Epidermal melanocyte (primary cell): ENCODE results near the gene LRRC27.

Experiments
- DNase-seq: peaks from one replicate; pipeline ENCODE4 v3.0.0; 2011; ENCODE audit warnings: low spot score; ENCODE audit not compliant: insufficient read length

LRRC27 gene

GRCh38 chr10:132357286-132358058, 25.5 kb downstream of the LRRC27 start:
- DNase-seq, result no peak

- DNase-seq, result no peak
These were observed 27.5 kb downstream of the LRRC27 start for GRCh38 chr10:132359305-132360040.

- DNase-seq, result no peak
These were observed 28.9 kb downstream of the LRRC27 start for GRCh38 chr10:132360766-132361447.

GRCh38 chr10:132361581-132362101, 29.6 kb downstream of the LRRC27 start:
- no peak for DNase-seq

- DNase-seq, result no peak
These were observed 30.2 kb downstream of the LRRC27 start for GRCh38 chr10:132362151-132362611.

GRCh38 chr10:132363376-132363775, 31.4 kb downstream of the LRRC27 start:
- DNase-seq, result no peak

- no peak for DNase-seq
These were observed 32.1 kb downstream of the LRRC27 start for GRCh38 chr10:132363921-132364593.

- DNase-seq, result no peak
These were observed 32.6 kb downstream of the LRRC27 start for GRCh38 chr10:132364594-132364970.

- no peak for DNase-seq
These were observed 33.1 kb downstream of the LRRC27 start for GRCh38 chr10:132365102-132365501.

- DNase-seq, result no peak
These were observed 34.0 kb downstream of the LRRC27 start for GRCh38 chr10:132366006-132366405.

GRCh38 chr10:132366499-132366898, 34.5 kb downstream of the LRRC27 start:
- no peak for DNase-seq

- DNase-seq, result no peak
These were observed 36.4 kb downstream of the LRRC27 start for GRCh38 chr10:132368391-132368790.

- DNase-seq, result no peak
These were observed 37.1 kb downstream of the LRRC27 start for GRCh38 chr10:132368881-132369635.

GRCh38 chr10:132369636-132370185, 37.7 kb downstream of the LRRC27 start:
- no peak for DNase-seq

GRCh38 chr10:132370426-132371340, 38.7 kb downstream of the LRRC27 start:
- DNase-seq, result no peak

- DNase-seq, result no peak
These were observed 39.7 kb downstream of the LRRC27 start for GRCh38 chr10:132371641-132372081.

- no peak for DNase-seq
These were observed 40.6 kb downstream of the LRRC27 start for GRCh38 chr10:132372516-132373095.

GRCh38 chr10:132373241-132373955, 41.4 kb downstream of the LRRC27 start:
- no peak for DNase-seq
